OCI-LY3 (cell line): ENCODE data around the gene RHOJ.

Source experiments
- CTCF ChIP-seq: fragments of 200-600, 300-600 bp; sonication (generic); IDR thresholded peaks from 2 replicates; pipeline ENCODE4 v1.5.1; 2014; ENCODE audit warnings: antibody characterized with exemption, low read length, low read depth
- EZH2phosphoT487 ChIP-seq: fragments of 200-600 bp; shearing (Covaris generic); IDR thresholded peaks from 2 replicates; pipeline ENCODE4 v1.6.1; 2018; ENCODE audit warnings: antibody characterized with exemption, mixed run types, low read depth

DNA sequence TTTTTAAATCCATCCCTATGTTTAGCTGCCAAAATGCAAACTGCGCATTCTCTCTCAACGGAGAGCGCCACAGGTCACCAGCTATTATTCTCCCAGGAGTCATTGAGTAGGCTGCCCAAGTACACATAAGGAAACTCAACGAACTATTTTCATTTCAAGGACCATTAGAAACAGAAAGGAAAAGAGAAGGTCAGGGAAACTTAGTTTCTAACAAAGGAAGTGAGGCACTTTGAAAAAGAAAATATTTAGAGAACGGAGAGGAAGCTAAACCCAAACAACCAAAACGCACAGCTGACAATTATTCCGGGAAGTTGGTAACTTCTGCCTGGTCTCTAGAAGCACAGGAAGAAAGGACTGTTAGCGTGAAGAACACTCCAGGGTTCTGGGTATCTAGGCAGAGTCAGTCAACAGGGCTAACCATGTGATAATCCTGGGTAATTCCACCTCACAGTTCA lies 91.0 kb downstream of the RHOJ start:
- TF ChIP-seq CTCF: no peak
- no peak for TF ChIP-seq EZH2phosphoT487
